GM23338 (cell line): ENCODE measurements around the gene PLD5. TPM values are rescaled to one million over a fixed set of nuclear protein-coding genes. Genes with fewer than 3 reads are reported as not detected.

Source experiments
- ATAC-seq: fragments of 200-7000 bp; cut with Tn5 transposase; 3 replicates; pipeline ENCODE4 v1.9.1; 2020
- DNase-seq: peaks from one replicate; pipeline ENCODE4 v3.0.0-alpha.2; 2015; ENCODE audit warnings: low spot score
- H2AFZ ChIP-seq: fragments of 200-600 bp; sonication (generic); 2 replicates; pipeline ENCODE4 v1.8.0; 2016; ENCODE audit warnings: antibody characterized with exemption, mild to moderate bottlenecking, moderate library complexity
- H3F3A ChIP-seq: fragments of 200-600 bp; sonication (generic); replicated peaks from 2 replicates; pipeline ENCODE4 v1.8.0; 2017; ENCODE audit warnings: antibody characterized with exemption, mixed run types, low read depth
- H3K27ac ChIP-seq: fragments of 200-600 bp; sonication (generic); 2 replicates; pipeline ENCODE4 v1.6.1; 2016; ENCODE audit warnings: low read depth
- H3K27me3 ChIP-seq: fragments of 200-600 bp; sonication (generic); 2 replicates; pipeline ENCODE4 v1.8.0; 2016; ENCODE audit warnings: mild to moderate bottlenecking, mixed run types, moderate library complexity; ENCODE audit not compliant: insufficient read depth
- H3K36me3 ChIP-seq: fragments of 200-600 bp; sonication (generic); 2 replicates; pipeline ENCODE4 v1.8.0; 2016; ENCODE audit warnings: mild to moderate bottlenecking; ENCODE audit not compliant: insufficient read depth
- H3K4me1 ChIP-seq: fragments of 200-600 bp; sonication (generic); 2 replicates; pipeline ENCODE4 v1.8.0; 2016; ENCODE audit warnings: mild to moderate bottlenecking, moderate library complexity; ENCODE audit not compliant: insufficient read depth
- H3K4me2 ChIP-seq: fragments of 200-600 bp; sonication (generic); 2 replicates; pipeline ENCODE4 v1.7.1; 2017; ENCODE audit warnings: mixed run types
- H3K4me3 ChIP-seq: fragments of 200-600 bp; sonication (generic); 2 replicates; pipeline ENCODE4 v1.6.1; 2016; ENCODE audit warnings: mixed run types
- H3K79me2 ChIP-seq: fragments of 200-600 bp; sonication (generic); replicated peaks from 2 replicates; pipeline ENCODE4 v1.8.0; 2017; ENCODE audit warnings: mild to moderate bottlenecking; ENCODE audit not compliant: insufficient read depth
- H3K9me2 ChIP-seq: fragments of 200-600 bp; sonication (generic); 2 replicates; pipeline ENCODE4 v1.8.0; 2017; ENCODE audit not compliant: insufficient read depth
- H4K20me1 ChIP-seq: fragments of 200-600 bp; sonication (generic); replicated peaks from 2 replicates; pipeline ENCODE4 v1.8.0; 2017; ENCODE audit warnings: mild to moderate bottlenecking; ENCODE audit not compliant: insufficient read depth
- H3K27ac Mint-ChIP-seq: 2 replicates; pipeline ENCODE4 v1.8.0; 2020; ENCODE audit warnings: inconsistent platforms, mild to moderate bottlenecking, moderate library complexity, mixed read lengths
- H3K27me3 Mint-ChIP-seq: 3 replicates; pipeline ENCODE4 v1.8.0; 2022; ENCODE audit warnings: low read depth, mild to moderate bottlenecking, moderate library complexity, mixed read lengths, inconsistent platforms; ENCODE audit not compliant: insufficient read depth, poor library complexity
- H3K36me3 Mint-ChIP-seq: 3 replicates; pipeline ENCODE4 v1.8.0; 2021; ENCODE audit warnings: low read depth, mild to moderate bottlenecking, inconsistent platforms, moderate library complexity, mixed read lengths
- H3K4me1 Mint-ChIP-seq: 3 replicates; pipeline ENCODE4 v1.8.0; 2020; ENCODE audit warnings: mild to moderate bottlenecking, inconsistent platforms, mixed read lengths
- H3K4me3 Mint-ChIP-seq: 3 replicates; pipeline ENCODE4 v1.8.0; 2021; ENCODE audit warnings: moderate library complexity, mild to moderate bottlenecking, inconsistent platforms, mixed read lengths
- H3K9me3 Mint-ChIP-seq: 3 replicates; pipeline ENCODE4 v1.8.0; 2020; ENCODE audit warnings: moderate library complexity, mild to moderate bottlenecking, inconsistent platforms, mixed read lengths
- CREB1 ChIP-seq: fragments of 250-450 bp; sonication (Bioruptor Pico); IDR thresholded peaks from 2 replicates; pipeline ENCODE4 v1.5.0; 2020; ENCODE audit warnings: low read depth, mild to moderate bottlenecking, moderate library complexity
- CTCF ChIP-seq, 2 experiments: fragments of 200-600 bp in 1 of 2; sonication (generic) in 1 of 2; conservative IDR thresholded peaks; 2 replicates each; pipeline versions ENCODE4 v1.5.1 to v1.6.1; 2016 to 2017; ENCODE audit warnings: antibody characterized with exemption in 2 of 2, low read depth in 2 of 2, mild to moderate bottlenecking in 2 of 2, moderate library complexity in 1 of 2
- EZH2 ChIP-seq: fragments of 200-600 bp; sonication (generic); IDR thresholded peaks from one replicate; pipeline ENCODE4 v1.8.0; 2017; ENCODE audit warnings: antibody characterized with exemption, mild to moderate bottlenecking, low read depth; ENCODE audit not compliant: unreplicated experiment
- EZH2phosphoT487 ChIP-seq: fragments of 200-600 bp; sonication (generic); IDR thresholded peaks from one replicate; pipeline ENCODE4 v1.8.1; 2018; ENCODE audit warnings: antibody characterized with exemption; ENCODE audit not compliant: unreplicated experiment
- JUNB ChIP-seq: IDR thresholded peaks from one replicate; pipeline ENCODE4 v1.6.1; 2016; ENCODE audit warnings: antibody characterized with exemption; ENCODE audit not compliant: unreplicated experiment
- NANOG ChIP-seq: IDR thresholded peaks from 2 replicates; pipeline ENCODE4 v1.6.1; 2016; ENCODE audit warnings: antibody characterized with exemption, borderline replicate concordance
- POLR2AphosphoS5 ChIP-seq: IDR thresholded peaks from 2 replicates; pipeline ENCODE4 v1.6.1; 2016; ENCODE audit warnings: antibody characterized with exemption, low read depth
- STAT1 ChIP-seq: IDR thresholded peaks from one replicate; pipeline ENCODE4 v1.6.1; 2016; ENCODE audit warnings: antibody characterized with exemption; ENCODE audit not compliant: unreplicated experiment
- ZNF114 ChIP-seq: fragments of 250-450 bp; sonication (Bioruptor Pico); IDR thresholded peaks from 2 replicates; pipeline ENCODE4 v1.5.0; 2020; ENCODE audit warnings: mild to moderate bottlenecking, moderate library complexity
- ZNF331 ChIP-seq: fragments of 250-450 bp; sonication (Bioruptor Pico); IDR thresholded peaks from 2 replicates; pipeline ENCODE4 v1.5.0; 2020; ENCODE audit warnings: low read depth, mild to moderate bottlenecking, moderate library complexity
- ZNF462 ChIP-seq: fragments of 250-450 bp; sonication (Bioruptor Pico); IDR thresholded peaks from 2 replicates; pipeline ENCODE4 v1.5.0; 2020; ENCODE audit warnings: mild to moderate bottlenecking, moderate library complexity
- polyA plus RNA-seq: library from polyadenylated mRNA; unstranded; fragments of >200 nt; fragmentation: Nextera tagmentation; extraction: Ambion mirVana; gene quantifications from 2 replicates; pipeline ENCODE4 v1.2.1, GENCODE V29; 2016
- total RNA-seq: library from RNA; depleted of rRNA; stranded (reverse); fragments of >200 nt; shearing (Covaris generic); gene quantifications from 2 replicates; pipeline ENCODE4 v1.2.3, GENCODE V29; 2014
- TF ChIP-seq, protein P1 (sequence below): IDR thresholded peaks from one replicate; pipeline ENCODE4 v1.6.1; 2018; ENCODE audit warnings: antibody characterized with exemption; ENCODE audit not compliant: unreplicated experiment
- TF ChIP-seq, protein P2 (sequence below): IDR thresholded peaks from 2 replicates; pipeline ENCODE4 v1.6.1; 2016; ENCODE audit warnings: antibody characterized with exemption

The PLD5 gene
- total and polyA plus RNA-seq, 2 experiments from 2014 or later, result 5.5 to 5.8 TPM

DNA sequence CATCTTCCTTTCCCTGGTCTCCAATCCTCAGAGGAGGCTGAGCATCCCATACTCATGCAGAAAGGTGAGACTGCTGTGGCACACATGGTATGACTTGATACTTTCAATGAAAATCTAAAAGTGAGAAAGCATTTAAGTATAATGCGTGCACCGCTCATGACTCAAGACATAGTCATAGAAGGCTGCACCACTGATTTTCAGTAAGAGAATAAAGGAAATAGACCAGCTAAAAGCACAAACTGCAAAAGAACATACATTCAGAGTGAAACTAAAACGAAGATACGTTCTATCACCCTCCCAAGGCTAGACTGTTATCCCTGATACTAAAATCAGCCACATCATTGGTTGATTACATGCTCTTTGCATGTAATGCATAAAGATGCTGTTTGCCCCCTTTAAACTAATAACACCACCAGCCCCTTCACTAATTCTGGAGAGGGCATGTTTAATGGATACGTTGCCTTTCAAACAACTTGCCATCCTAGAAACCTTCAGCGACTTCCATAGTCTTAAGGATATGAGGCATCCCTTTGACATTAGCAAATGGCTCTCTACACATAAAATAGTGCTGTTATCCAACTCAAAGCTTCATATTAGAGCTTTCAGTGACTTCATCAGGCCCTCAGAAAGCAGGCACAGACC is 2.1 kb downstream of the PLD5 start:
- peak overlapping the region; percentile 96 for H3K4me3 ChIP-seq
- peaks cover 30% of the 10 kb centered on the region for H3K4me1 ChIP-seq
- no peak for ATAC-seq
- H3K79me2 ChIP-seq, result peaks cover 55% of the 10 kb centered on the region
- TF ChIP-seq, protein P1, sequence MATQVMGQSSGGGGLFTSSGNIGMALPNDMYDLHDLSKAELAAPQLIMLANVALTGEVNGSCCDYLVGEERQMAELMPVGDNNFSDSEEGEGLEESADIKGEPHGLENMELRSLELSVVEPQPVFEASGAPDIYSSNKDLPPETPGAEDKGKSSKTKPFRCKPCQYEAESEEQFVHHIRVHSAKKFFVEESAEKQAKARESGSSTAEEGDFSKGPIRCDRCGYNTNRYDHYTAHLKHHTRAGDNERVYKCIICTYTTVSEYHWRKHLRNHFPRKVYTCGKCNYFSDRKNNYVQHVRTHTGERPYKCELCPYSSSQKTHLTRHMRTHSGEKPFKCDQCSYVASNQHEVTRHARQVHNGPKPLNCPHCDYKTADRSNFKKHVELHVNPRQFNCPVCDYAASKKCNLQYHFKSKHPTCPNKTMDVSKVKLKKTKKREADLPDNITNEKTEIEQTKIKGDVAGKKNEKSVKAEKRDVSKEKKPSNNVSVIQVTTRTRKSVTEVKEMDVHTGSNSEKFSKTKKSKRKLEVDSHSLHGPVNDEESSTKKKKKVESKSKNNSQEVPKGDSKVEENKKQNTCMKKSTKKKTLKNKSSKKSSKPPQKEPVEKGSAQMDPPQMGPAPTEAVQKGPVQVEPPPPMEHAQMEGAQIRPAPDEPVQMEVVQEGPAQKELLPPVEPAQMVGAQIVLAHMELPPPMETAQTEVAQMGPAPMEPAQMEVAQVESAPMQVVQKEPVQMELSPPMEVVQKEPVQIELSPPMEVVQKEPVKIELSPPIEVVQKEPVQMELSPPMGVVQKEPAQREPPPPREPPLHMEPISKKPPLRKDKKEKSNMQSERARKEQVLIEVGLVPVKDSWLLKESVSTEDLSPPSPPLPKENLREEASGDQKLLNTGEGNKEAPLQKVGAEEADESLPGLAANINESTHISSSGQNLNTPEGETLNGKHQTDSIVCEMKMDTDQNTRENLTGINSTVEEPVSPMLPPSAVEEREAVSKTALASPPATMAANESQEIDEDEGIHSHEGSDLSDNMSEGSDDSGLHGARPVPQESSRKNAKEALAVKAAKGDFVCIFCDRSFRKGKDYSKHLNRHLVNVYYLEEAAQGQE, result no peak
- no peak for TF ChIP-seq ZNF114 (CRISPR knock-in tag)
- no peak for TF ChIP-seq CREB1 (CRISPR knock-in tag)
- no peak for TF ChIP-seq EZH2
- TF ChIP-seq CTCF (conservative IDR thresholded peaks at IDR 0.05; ENCODE audit: low read depth in 2 of 2), result no peak
- TF ChIP-seq ZNF462, result no peak
- no peak for TF ChIP-seq STAT1
- TF ChIP-seq POLR2AphosphoS5, result no peak
- TF ChIP-seq, protein P2, sequence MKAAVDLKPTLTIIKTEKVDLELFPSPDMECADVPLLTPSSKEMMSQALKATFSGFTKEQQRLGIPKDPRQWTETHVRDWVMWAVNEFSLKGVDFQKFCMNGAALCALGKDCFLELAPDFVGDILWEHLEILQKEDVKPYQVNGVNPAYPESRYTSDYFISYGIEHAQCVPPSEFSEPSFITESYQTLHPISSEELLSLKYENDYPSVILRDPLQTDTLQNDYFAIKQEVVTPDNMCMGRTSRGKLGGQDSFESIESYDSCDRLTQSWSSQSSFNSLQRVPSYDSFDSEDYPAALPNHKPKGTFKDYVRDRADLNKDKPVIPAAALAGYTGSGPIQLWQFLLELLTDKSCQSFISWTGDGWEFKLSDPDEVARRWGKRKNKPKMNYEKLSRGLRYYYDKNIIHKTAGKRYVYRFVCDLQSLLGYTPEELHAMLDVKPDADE, result no peak
- no peak for TF ChIP-seq EZH2phosphoT487
- no peak for TF ChIP-seq NANOG
- no peak for TF ChIP-seq JUNB
- no peak for TF ChIP-seq ZNF331
- no peak overlapping the region for H2AFZ ChIP-seq
- Mint-ChIP-seq H3K4me3 (peak overlapping the region; percentile 91), H3K27ac (no peak overlapping the region), H3K36me3 (no peaks in the 10 kb centered on the region), H3K27me3 (peaks cover 39% of the 10 kb centered on the region), H3K4me1 (peaks cover 19% of the 10 kb centered on the region), H3K9me3 (no peaks in the 10 kb centered on the region)
- DNase-seq, result no peak
- H3K9me2 ChIP-seq, result no peaks in the 10 kb centered on the region
- H3F3A ChIP-seq, result no peaks in the 10 kb centered on the region
- H3K4me2 ChIP-seq, result peak overlapping the region; percentile 95
- H4K20me1 ChIP-seq, result no peaks in the 10 kb centered on the region
- peaks cover 40% of the 10 kb centered on the region for H3K27me3 ChIP-seq
- H3K27ac ChIP-seq, result no peak overlapping the region
- no peaks in the 10 kb centered on the region for H3K36me3 ChIP-seq
